Measurements from ENCODE around the gene ADA.

The ADA gene

DNA sequence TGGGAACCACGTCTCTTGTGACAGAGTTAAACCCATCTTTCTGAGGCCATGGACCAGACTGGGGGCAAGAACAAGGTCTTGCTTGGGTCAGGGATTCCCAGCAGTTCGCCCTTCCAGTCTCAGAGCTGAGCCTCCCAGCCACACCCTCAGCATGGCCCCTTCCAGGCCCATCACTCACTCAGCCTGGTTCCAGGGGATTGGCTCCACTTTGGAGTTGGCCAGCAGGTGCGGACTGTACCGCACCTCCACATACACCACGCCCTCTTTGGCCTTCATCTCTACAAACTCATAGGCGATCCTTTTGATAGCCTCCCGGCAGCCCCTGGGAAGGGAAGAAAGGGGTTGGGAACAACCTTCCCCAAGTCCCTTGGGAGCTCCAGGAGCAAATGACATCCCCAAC is 25.2 kb downstream of the ADA start:
- H3K4me3 ChIP-seq (replicated peaks; ENCODE audit: low read depth, low read length): no peak overlapping the region
- DNase-seq (ENCODE audit: extremely low read depth, low read depth): no peak
- TF ChIP-seq, protein P1, sequence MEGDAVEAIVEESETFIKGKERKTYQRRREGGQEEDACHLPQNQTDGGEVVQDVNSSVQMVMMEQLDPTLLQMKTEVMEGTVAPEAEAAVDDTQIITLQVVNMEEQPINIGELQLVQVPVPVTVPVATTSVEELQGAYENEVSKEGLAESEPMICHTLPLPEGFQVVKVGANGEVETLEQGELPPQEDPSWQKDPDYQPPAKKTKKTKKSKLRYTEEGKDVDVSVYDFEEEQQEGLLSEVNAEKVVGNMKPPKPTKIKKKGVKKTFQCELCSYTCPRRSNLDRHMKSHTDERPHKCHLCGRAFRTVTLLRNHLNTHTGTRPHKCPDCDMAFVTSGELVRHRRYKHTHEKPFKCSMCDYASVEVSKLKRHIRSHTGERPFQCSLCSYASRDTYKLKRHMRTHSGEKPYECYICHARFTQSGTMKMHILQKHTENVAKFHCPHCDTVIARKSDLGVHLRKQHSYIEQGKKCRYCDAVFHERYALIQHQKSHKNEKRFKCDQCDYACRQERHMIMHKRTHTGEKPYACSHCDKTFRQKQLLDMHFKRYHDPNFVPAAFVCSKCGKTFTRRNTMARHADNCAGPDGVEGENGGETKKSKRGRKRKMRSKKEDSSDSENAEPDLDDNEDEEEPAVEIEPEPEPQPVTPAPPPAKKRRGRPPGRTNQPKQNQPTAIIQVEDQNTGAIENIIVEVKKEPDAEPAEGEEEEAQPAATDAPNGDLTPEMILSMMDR (IDR thresholded peaks at IDR 0.05; ENCODE audit: low read depth, low read length, missing control alignments): no peak

DNA sequence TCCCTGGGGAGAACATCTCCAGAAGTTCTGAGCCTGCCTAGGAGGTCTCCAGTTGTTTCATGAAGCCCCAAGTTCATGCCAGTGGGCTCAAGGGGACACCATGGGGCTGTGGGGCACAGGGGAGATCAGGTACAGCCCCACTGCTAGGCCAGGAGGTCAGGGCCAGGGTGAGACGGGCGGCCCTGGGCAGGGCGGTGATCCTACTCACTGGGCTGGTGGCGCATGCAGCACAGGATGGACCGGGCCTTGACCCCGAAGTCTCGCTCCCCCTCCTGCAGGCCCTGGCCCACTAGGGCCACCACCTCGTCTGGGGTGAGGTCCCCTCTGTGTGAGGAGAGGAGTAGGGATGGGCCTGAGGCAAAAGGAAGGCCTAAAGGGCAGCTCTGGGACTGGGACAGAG is 26.1 kb downstream of the ADA start:
- H3K4me3 ChIP-seq (replicated peaks; ENCODE audit: low read depth, low read length): no peak overlapping the region
- TF ChIP-seq, protein P1 (IDR thresholded peaks at IDR 0.05; ENCODE audit: low read depth, low read length, missing control alignments): no peak
- no peak for DNase-seq (ENCODE audit: extremely low read depth, low read depth)

DNA sequence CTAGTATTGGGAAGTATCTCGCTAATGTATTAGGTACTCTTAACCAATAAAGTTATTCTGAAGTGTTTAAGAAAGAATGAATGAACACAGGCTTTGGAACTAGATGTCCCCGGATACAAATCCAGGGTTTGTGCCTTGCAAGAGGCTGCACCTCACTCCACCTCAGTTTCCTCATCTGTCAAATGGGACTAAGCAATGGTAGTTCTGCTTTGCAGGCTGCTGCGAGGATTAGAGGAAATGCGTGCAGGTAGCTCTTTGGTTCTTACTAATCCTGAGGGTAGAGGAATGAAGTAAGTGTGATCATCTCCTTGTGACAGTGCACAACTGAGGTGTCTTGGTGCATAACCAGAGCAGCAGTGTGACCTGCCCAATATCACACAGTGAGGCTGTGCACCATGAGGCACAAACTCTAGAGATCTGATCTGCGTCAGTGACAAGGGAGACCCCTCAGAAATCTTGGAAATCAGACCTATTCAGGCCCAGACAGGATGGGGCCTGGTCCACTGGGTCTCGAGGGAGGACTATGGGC is 26.7 kb downstream of the ADA start:
- no peak for DNase-seq (ENCODE audit: extremely low read depth, low read depth)
- H3K4me3 ChIP-seq (replicated peaks; ENCODE audit: low read depth, low read length): no peak overlapping the region
- TF ChIP-seq, protein P1 (IDR thresholded peaks at IDR 0.05; ENCODE audit: low read depth, low read length, missing control alignments): no peak

DNA sequence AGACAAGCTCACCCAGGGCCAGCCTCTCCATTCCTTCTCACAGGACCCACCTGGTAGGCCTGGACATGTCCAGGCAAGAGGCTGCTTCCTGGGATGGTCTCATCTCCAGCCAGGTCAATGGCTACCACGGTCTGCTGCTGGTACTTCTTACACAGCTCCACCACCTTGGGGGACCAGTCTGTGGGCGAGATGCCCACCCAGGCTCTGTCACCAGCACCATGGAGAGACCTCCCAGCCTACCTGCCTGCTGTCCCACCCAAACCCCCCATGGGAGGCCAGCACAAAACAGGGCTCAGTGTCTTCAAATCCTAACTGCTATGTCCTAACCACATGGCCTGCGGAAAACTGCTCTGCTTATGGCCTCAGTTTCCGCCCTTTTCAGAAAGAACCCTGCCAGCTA is 27.3 kb downstream of the ADA start:
- no peak for DNase-seq (ENCODE audit: extremely low read depth, low read depth)
- TF ChIP-seq, protein P1 (IDR thresholded peaks at IDR 0.05; ENCODE audit: low read depth, low read length, missing control alignments): no peak

DNA sequence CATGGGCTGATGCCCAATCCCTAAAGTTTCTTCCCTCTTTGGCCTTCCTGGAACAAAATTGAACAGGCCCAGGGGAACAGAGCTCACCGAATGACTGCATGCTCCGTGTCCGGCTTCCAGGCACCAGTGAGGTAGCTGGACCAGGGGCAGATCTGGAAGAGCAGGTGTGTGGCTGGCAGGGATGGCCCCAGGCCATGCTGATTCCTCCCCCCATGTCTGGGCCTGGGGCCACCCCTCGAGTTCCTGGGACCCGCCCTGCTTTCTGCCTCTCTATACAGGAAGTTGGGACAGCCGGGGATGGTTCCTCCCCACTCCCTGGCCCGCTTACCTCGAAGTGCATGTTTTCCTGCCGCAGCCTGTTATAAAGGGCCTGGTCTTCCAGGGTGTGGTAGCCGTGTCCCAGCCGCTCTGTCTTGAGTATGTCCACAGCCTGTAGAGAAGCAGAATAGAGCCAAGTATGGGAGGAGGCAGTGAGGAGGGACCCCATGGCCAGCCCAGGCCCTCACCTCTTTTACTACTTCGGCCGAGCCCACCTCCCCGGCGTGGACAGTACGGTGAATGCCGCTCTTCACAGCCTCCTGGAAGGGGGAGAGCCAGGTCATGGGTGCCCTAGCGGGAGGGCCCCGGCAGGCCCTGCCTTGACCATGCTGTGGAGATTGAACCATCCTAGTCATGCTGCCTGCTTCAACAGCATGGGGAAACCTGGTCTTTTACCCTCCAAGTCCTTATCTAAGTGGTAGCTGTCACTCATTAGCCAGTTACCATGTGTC is 28.8 kb downstream of the ADA start:
- no peak overlapping the region for H3K4me3 ChIP-seq (replicated peaks; ENCODE audit: low read depth, low read length)
- TF ChIP-seq, protein P1 (IDR thresholded peaks at IDR 0.05; ENCODE audit: low read depth, low read length, missing control alignments): no peak
- no peak for DNase-seq (ENCODE audit: extremely low read depth, low read depth)

More for the DNA sequence above, 27.3 kb downstream of the ADA start:
- no peak overlapping the region for H3K4me3 ChIP-seq (replicated peaks; ENCODE audit: low read depth, low read length)

DNA sequence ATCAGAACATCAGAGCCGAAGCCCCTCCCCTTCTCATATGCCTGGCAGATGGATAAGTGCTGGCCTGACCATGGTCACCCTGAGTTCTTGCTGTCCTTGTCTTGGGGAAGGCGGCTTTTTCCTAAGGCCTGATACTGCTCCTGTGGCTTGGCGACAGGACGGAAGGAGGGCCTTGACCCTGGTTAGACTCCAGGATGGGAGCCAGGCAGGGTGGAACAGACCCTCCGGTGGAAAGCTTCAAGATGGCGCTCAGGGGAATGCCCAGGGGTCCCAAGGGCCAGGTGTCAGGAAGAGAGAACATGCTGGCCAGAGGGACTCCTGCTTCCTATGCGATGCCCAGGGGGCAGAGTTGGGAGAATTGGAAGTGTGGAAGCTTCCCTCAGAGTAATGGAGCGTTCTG is 29.6 kb downstream of the ADA start:
- no peak overlapping the region for H3K4me3 ChIP-seq (replicated peaks; ENCODE audit: low read depth, low read length)
- TF ChIP-seq, protein P1 (IDR thresholded peaks at IDR 0.05; ENCODE audit: low read depth, low read length, missing control alignments): no peak
- DNase-seq (ENCODE audit: extremely low read depth, low read depth): no peak

Measured in HFF-Myc (cell line).